HUDEP-2 (cell line): ENCODE measurements around the gene PC.
"Not testable (repeated sequence)": the region's sequence is repeated elsewhere in the genome, so short reads cannot be mapped to it uniquely, and the experiment has no call there.

Source experiments
- DNase-seq, 76 experiments: peaks; one replicate each; lab custom pipeline; 2025; ENCODE audit not compliant: unreplicated experiment in 76 of 76; lab: John Stamatoyannopoulos, UW

PC gene

DNA sequence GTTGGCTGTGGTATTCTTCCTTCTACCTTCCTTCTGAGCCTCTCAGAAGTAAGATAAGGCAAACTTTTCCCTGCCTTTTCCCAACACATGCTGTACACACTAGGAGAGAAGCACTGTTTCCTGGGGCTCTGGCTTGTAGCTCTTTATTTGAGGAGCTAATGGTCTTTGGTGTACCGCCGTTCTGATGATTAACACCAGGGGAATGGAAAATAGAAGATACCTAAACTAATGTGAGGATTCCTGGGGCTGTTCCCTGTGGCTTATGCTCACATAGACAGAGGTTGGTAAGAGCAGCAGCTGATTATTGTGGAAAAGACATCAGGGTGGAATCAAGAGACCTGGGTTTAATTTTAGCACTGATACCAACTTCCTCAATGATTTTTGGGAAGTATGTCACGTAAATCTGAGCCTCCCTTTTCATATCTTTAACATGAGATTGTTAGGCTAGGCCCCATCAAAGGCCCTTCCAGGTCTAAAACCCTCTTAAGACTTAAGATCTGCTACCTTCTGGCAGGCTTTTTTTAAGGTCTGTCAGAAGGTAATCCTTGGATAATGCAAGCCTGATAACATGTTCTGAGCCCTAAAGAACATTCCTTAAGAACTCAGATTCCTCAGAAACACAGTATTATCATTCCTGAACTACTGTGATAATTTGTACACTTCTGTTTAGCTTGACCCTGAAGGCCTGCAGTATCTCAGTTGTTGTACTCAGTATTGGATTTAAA, 139.8 kb downstream of the PC start:
- no peak for DNase-seq

GRCh38 chr11:66815646-66816045, 142.5 kb downstream of the PC start:
- DNase-seq, result no peak

- DNase-seq, result no peak
Observed at GRCh38 chr11:66814678-66815077, 143.5 kb downstream of the PC start.

DNA sequence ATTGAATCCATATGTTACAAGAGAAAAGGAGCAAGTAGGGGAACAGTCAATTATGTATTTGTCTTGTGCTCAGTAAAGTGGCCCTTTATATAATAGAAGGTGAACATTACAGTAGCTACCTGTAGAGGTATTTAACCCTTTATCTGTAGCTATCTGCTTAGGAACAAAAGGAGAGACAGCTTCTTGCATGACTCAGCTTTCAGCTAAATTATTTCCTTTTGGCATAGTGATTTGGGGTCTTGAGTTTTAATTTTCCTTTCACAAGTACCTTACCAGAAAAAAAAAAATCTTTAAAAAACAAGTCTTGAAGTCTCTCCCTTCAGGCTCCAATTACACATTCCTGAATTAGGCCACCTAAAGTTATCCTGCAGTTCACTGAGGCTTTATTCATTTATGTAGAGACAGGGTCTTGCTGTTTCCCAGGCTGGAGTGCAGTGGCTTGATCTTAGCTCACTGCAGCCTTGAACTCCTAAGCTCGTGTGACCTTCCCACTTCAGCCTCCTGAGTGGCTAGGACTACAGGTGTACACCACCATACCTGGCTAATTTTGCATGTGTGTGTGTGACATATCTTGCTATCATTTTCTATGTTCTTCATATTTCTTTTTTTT, 147.5 kb downstream of the PC start:
- no peak for DNase-seq

- no peak for DNase-seq
Observed at GRCh38 chr11:66809592-66809991, 148.6 kb downstream of the PC start.

DNA sequence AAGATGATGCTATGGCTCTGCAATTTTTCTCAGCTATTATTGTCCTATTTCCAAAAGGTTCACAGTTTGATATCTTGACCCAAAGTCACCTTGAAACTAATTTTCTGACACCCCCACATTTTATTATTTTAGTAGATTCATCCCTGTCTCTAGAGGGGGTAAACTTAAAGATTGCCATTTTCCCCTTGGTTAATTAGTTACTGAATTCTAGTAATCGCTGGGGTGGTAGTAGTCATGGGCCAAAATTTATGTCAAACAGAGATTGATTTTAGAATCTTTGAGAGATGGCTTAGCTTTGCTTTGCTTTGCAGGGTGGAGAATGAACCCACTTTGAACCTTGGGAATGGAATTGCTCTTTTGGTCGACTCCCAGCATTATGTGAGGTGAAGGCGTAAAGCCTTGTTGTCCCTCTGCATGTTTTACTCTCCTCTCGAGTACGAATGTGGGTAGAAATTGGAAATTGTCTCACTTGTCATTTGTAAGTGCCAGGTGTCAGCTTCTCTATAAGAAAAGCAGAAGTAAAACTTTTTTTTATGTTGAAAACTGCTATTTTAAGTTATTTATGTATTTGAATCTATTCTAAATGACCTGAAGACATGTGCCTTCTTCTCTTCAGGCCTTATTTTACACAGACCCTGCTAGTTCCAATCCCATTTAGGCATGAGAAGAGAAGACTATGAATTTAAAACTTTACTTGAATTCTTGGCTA, 157.3 kb downstream of the PC start:
- DNase-seq, result no peak

GRCh38 chr11:66799815-66800214, 158.4 kb downstream of the PC start:
- DNase-seq, result not testable (repeated sequence)
